ENCODE measurements around the gene ERG28.
"Not testable (repeated sequence)": the region's sequence is repeated elsewhere in the genome, so short reads cannot be mapped to it uniquely, and the experiment has no call there.

The ERG28 gene

GRCh38 chr14:75609116-75609515 is 51.6 kb downstream of the ERG28 start:
- DNase-seq (ENCODE audit: low read depth) = no peak
- no peak overlapping the region for H3K4me3 ChIP-seq (ENCODE audit: control insufficient read depth, low read depth, low read length)
- no peak for TF ChIP-seq CTCF (IDR thresholded peaks at IDR 0.05; ENCODE audit: control insufficient read depth, insufficient read depth, low read depth, low read length, missing control alignments)

GRCh38 chr14:75607842-75608640 is 52.6 kb downstream of the ERG28 start:
- no peak overlapping the region for H3K4me3 ChIP-seq (ENCODE audit: control insufficient read depth, low read depth, low read length)
- no peak for TF ChIP-seq CTCF (IDR thresholded peaks at IDR 0.05; ENCODE audit: control insufficient read depth, insufficient read depth, low read depth, low read length, missing control alignments)
- no peak for DNase-seq (ENCODE audit: low read depth)

GRCh38 chr14:75607044-75607443 is 53.6 kb downstream of the ERG28 start:
- no peak for DNase-seq (ENCODE audit: low read depth)
- no peak overlapping the region for H3K4me3 ChIP-seq (ENCODE audit: control insufficient read depth, low read depth, low read length)
- TF ChIP-seq CTCF (IDR thresholded peaks at IDR 0.05; ENCODE audit: control insufficient read depth, insufficient read depth, low read depth, low read length, missing control alignments) = no peak

- DNase-seq (ENCODE audit: low read depth) = no peak
- H3K4me3 ChIP-seq (ENCODE audit: control insufficient read depth, low read depth, low read length) = no peak overlapping the region
- TF ChIP-seq CTCF (IDR thresholded peaks at IDR 0.05; ENCODE audit: control insufficient read depth, insufficient read depth, low read depth, low read length, missing control alignments) = no peak
These were observed 54.8 kb downstream of the ERG28 start for GRCh38 chr14:75605916-75606315.

- H3K4me3 ChIP-seq (ENCODE audit: control insufficient read depth, low read depth, low read length) = no peak overlapping the region
- DNase-seq (ENCODE audit: low read depth) = no peak
- TF ChIP-seq CTCF (IDR thresholded peaks at IDR 0.05; ENCODE audit: control insufficient read depth, insufficient read depth, low read depth, low read length, missing control alignments) = no peak
These were observed 55.5 kb downstream of the ERG28 start for GRCh38 chr14:75604979-75605851.

- TF ChIP-seq CTCF (IDR thresholded peaks at IDR 0.05; ENCODE audit: control insufficient read depth, insufficient read depth, low read depth, low read length, missing control alignments) = no peak
- no peak for DNase-seq (ENCODE audit: low read depth)
- no peak overlapping the region for H3K4me3 ChIP-seq (ENCODE audit: control insufficient read depth, low read depth, low read length)
These were observed 58.2 kb downstream of the ERG28 start for GRCh38 chr14:75602503-75602902.

- not testable (repeated sequence) for H3K4me3 ChIP-seq (ENCODE audit: control insufficient read depth, low read depth, low read length); DNase-seq (ENCODE audit: low read depth)
These were observed 59.6 kb downstream of the ERG28 start for GRCh38 chr14:75601061-75601460.

- H3K4me3 ChIP-seq (ENCODE audit: control insufficient read depth, low read depth, low read length); DNase-seq (ENCODE audit: low read depth): not testable (repeated sequence)
These were observed 60.6 kb downstream of the ERG28 start for GRCh38 chr14:75600100-75600499.
